NCI-H1930 (cell line): ENCODE results near the gene CCDC149.

ENCODE experiments used
- DNase-seq, 2 experiments: peaks; one replicate each; lab custom pipeline; 2025; lab: John Stamatoyannopoulos, UW

Gene CCDC149

DNA sequence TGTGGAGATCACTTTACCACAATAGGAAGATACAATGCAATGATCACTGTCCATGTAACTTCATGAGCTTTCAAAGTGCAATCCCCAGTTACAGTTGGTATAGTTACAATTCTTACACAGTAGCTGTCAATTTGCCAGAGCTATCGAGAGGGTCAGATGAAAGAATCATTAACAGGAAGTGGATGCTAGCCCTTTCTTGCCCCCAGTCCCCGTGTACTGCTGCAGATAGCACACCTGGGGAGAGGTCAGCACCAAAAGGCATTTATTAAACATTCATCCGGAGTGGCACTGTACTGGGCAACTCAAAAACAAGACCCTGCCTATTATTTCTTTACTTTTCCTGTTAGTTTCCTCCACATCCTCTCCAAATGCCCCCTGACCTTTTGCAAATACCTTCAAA lies 69.7 kb downstream of the CCDC149 start:
- DNase-seq: no peak

- DNase-seq: no peak
These were observed 70.5 kb downstream of the CCDC149 start for GRCh38 chr4:24842356-24842755.

DNA sequence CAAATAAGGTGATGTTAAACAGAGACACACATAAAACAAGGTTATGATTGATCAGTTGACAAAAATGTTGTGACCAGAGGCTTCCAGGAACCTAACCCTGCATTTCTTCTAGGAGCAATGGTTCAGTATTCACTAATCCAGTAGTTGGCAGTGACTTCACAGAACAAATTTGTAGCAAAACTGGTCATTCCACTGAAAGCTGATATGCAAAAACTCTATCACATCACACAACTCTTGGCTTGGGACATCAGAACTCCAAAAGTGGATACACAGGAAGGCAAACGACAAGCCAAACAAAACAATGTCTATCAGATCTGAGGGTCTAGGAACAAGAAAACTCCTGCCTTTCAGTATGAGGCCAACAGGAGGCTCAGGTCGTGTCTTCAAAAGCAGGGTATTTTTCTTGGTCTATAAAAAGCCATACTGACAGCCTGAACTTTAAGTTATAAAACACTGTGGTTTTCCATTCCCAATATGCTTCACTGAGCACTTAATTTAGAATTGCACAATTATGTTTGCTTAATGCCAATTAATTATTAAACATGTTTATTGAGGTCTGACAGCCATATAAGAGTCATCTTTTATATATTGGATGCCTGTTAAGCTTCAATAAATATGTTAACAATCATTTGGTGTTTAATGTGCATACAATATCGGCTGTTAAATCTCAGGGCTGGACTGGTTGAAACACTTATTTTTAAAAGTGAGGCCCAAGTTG lies 71.9 kb downstream of the CCDC149 start:
- no peak for DNase-seq

DNA sequence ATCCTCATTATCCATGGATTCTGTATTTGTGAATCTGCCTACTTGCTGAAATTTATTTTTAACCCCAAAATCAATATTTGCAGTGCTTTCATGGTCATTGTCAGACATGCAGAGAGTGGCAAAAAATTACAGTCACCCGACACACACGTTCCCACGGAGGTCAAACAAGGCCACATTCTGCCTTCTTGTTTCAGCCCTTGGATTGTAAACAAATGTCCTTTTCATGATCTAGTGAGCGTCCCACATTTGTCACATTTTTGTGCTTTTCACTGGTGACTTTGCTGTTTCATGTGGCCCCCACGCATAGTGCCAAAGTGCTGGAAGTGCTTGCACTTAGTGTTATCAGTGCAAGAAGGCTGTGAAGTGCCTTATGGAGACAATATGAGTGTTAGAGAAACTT lies 72.5 kb downstream of the CCDC149 start:
- DNase-seq: no peak

GRCh38 chr4:24837781-24838180 lies 75.1 kb downstream of the CCDC149 start:
- DNase-seq: no peak

GRCh38 chr4:24837336-24837735 lies 75.5 kb downstream of the CCDC149 start:
- no peak for DNase-seq

DNA sequence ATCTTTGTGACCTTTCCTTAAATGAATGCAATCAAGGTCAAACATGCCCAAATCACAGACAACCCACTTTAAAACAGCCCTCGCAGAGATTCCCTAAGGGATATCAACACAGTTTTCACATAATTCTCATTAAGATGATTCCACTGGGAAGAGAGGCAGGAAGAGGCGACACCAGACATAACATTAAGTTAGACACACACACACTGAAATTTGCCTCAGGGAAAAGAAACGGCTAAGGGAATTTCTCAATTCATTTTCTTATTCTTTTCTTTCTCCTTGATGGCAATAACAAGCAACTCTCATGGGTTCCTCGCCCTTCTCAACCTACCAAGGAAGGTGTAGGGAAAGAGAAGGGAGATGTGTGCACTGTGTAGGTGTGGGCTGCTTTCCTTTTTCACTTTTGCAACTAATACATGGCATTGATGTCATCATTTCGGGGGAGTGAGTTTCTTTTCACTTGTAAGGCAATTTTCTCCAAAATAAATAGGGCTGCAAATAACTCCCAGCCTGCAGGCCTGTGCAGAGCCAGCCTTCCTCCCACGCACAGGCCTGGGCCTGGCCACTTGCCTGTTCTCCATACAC lies 76.1 kb downstream of the CCDC149 start:
- DNase-seq: no peak

- no peak for DNase-seq
These were observed 77.1 kb downstream of the CCDC149 start for GRCh38 chr4:24835696-24836095.

DNA sequence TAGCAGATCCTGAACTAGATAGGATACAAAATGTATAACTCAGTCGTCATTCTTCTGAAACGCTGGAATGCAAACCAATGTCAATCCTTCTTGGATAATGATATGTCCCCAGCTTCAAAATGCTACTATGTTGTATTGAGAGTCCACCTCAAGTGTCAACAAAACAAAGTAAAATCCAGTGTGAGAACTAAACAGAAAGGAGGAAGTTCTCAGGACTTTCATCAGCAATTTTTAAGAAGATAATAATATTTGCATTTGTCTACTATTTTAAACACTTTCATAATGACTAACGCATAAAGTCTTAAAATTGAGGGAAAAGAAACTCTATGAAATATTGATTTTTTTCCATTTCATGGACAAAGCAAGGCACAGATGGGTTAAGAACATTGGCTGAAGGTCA lies 81.2 kb downstream of the CCDC149 start:
- no peak for DNase-seq

DNA sequence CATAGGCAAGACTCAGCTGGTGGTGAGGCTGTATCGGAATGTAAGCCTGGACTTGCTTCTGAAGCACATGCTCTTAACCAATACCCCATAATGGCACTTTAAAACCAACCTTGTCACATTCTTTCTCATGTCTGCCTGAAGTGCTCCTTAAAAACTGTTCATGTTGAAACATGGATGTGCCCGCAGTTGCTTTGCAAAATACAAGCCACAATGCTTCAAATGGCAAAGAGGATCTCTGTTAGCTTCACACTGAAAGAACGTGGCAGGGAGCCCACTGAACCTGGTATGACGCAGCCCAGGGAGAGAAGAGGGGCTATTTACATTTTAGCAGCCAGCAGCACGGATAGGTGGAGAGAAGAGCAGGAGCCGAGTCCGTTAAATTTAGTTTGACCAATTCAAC lies 88.1 kb downstream of the CCDC149 start:
- DNase-seq: no peak

- no peak for DNase-seq
These were observed 92.3 kb downstream of the CCDC149 start for GRCh38 chr4:24820541-24820940.

DNA sequence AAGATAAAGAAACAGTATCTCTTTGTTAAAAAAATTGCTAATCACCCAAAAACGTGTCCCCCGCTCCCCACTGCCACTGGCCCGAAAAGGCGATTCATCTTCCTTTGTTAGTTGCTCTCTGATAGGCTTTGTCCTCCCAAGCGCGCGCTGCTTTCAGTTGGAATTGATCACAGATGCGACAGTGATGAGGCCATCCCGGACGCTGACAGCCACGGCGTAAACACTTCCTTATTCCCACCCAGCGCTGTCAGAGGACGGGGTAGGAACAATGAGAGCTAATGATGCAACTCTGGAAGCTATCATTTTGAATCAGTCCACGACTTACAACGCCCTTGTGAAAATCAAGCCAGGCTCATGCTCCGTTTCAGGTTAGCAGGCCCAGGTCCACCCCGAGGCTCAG lies 96.0 kb downstream of the CCDC149 start:
- no peak for DNase-seq

GRCh38 chr4:24813732-24814131 lies 99.1 kb downstream of the CCDC149 start:
- no peak for DNase-seq

- no peak for DNase-seq
These were observed 101.8 kb downstream of the CCDC149 start for GRCh38 chr4:24810871-24811631.

DNA sequence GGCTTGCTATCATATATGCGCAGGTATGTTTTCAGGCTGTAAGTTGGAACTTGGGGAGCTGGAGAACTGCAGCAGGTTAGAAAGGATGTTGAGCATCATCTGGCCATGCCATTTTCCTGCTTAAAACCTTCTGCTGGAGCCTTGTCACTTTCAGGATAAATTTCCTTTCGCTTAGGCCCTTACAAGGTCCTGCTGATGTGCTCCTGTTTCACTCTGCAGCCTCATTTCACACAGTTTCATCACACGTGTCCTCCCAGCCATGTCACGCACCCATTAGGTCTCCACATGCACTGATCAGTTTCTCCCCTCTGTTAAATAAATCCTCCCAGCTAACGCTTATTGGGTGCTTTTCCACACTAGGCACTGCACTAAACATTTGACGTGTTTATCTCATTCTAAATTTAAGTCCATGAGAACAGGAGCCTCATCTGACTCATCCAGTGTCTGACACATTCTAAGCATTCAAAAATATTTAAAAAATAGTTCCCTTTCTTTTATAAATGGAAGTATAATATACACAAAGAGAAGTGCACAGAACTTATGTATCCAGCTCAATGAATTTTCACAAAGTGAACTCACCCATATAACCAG lies 102.9 kb downstream of the CCDC149 start:
- DNase-seq: no peak

DNA sequence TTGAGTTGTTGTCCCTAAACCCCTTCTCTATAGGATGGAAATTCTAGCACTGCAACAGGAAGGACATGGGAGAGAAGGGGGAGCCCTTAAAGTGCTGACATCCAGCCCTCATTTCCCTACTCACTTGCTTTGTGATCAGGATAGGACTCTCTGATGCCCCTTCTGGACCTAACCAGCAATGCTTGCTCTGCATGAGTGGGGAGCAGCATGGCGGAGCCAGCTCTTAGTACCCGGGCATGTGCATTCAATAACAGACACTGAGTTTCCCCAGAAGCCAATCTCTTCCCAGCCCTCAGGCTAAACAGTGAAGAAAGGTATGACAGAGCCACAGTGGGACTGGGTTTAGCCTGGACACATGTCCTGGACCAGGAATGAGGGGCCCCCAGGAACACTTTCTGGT lies 103.5 kb downstream of the CCDC149 start:
- DNase-seq: no peak

DNA sequence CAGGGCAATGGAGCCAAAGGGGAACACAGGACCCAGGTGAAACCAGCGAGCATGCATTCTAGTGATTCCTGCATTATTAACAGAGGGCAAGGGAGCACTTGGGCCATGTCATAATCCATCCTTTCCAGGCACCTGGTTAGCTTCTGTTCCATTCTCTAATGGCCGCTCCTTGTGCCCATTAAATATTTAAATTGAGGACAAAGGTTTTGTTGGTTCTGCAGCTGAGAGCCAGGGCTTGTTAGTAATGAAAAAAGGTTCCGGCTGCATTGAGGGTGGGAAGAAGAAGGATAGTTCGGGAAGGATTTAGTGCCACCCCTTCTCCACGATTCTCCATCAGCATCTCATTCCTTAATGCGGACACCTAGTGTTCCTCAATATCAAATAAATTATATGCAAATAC lies 103.9 kb downstream of the CCDC149 start:
- no peak for DNase-seq

DNA sequence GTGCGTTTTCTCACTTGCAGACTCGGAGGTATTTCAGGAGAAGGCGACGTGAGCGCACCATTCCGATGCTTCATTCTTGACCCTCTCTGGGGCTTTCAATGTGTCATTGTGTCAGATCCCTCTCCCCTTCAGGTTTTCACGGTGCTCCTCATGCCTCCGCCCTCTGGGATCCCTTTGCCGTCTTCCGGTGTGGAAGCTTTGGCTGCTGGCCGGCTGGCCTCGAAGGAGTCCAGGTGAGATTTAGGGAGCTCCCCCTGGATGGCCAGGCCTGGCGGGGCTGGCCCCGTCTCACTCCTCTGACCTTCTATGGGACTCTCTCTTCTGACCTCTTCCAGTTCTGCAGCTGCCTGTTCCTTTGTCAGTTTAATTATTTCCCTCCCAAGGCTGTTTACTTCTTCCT lies 104.6 kb downstream of the CCDC149 start:
- no peak for DNase-seq

DNA sequence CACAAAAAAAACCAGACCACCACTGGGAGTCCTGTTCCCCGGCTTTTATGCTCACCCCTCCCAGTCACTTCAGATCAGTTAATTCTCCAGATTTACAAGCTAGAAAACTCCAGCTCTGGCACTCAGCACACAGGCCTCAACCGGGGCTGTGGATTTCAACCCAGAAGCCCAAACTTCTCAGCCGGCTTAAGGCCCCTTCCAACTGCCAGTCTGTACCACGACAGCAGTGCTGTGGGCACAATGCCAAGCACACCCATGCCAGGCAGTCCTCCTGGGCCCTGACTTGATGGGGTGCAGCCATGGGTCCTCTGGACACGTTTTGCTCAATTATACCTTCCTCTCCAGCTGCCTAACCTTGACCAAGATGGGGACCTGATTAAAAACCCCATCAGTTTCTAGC lies 105.2 kb downstream of the CCDC149 start:
- no peak for DNase-seq

- no peak for DNase-seq
These were observed 106.4 kb downstream of the CCDC149 start for GRCh38 chr4:24806206-24806990.

- no peak for DNase-seq
These were observed 107.3 kb downstream of the CCDC149 start for GRCh38 chr4:24805566-24805965.

DNA sequence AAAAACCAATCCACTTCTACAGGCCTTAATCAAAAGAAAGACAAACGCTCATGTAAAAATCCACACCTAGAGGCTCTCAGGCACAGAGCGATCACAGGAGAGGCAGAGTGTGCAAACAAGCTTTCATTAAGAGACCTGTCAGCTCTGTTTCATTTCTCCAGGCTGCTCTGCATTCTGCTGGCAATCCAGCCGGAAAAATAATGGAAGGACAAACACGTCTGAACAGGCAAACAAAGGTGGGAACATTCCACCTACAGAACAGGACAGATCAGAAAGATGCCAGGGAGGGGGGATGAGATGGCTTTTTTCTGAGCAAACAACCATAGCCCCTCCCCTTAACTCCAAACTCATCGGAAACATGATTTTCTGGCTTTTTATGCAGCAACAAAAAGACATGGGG lies 107.8 kb downstream of the CCDC149 start:
- DNase-seq: no peak
